HG03097 (cell line): ENCODE results near the gene PCK2.

ENCODE experiments used
- ATAC-seq: cut with Tn5 transposase; IDR thresholded peaks from one replicate; pipeline ENCODE4 v1.9.1; 2021; ENCODE audit not compliant: unreplicated experiment, low FRiP score

PCK2 gene

GRCh38 chr14:24135834-24136683, 41.9 kb downstream of the PCK2 start, which contains the start of gene PSME1:
Gene PSME1 (plus strand): TSS chr14:24136194. CDS start chr14:24136263, 69 bp downstream.
- peak; percentile 74 for ATAC-seq

DNA sequence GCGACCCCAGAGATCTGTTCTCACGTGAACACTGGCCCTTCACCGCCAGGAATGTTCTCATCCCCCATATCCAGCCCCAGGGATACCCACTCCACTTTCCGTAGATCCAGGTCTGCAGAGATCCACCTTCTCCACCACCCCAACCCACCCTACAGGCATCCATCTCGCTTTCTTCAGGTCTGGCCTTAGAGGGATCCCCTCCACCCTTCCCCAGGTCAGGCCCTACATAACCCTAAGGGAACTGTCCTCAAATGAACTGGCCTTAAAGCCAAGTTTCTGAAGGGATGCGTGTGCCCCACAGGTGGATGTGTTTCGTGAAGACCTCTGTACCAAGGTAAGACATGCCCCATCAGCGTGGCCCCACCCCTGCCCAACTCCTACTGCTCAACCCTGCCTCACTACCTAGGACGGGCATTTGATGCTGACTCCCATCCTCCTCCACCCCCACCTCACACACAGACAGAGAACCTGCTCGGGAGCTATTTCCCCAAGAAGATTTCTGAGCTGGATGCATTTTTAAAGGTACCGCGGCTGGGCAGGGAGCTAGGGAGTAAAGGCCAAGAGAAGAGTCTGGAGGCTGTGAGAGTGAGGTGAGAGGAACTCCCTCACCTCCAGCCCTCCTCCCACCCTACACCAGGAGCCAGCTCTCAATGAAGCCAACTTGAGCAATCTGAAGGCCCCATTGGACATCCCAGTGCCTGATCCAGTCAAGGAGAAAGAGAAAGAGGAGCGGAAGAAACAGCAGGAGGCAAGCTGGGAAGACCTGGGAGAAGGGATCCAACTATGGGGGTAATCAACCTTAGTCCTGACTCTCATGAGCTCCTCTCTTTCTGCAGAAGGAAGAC, 42.8 kb downstream of the PCK2 start:
- ATAC-seq = no peak

DNA sequence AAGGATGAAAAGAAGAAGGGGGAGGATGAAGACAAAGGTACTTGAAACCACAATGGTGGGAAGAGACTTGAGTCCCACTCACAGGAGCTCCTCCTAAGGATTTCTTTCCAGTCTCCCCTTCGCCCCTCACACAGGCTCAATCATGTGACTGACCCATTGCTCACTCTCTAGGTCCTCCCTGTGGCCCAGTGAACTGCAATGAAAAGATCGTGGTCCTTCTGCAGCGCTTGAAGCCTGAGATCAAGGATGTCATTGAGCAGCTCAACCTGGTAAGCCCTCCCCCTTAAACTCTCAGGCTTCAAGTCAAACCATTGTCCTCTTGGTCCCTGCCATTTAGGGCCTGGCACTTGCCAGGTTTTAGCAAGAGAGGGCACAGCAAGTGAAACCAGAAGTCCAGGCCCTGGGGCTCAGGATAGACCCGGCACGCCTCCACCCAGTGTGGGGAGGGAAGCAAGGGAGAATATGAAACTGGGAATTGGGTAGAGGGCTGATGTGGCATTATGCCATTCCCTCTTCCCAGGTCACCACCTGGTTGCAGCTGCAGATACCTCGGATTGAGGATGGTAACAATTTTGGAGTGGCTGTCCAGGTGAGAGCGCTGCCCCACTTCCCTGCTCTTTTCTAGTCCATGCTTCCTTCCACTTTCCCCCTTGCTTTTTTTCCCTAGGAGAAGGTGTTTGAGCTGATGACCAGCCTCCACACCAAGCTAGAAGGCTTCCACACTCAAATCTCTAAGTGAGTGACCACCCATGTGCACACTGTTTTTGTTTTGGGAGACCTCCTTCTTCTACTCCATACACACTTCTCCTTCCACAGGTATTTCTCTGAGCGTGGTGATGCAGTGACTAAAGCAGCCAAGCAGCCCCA, 43.7 kb downstream of the PCK2 start:
- ATAC-seq = no peak

GRCh38 chr14:24138396-24139271, 44.5 kb downstream of the PCK2 start:
- no peak for ATAC-seq

GRCh38 chr14:24139272-24139934, 45.3 kb downstream of the PCK2 start:
- no peak for ATAC-seq

- ATAC-seq = peak; percentile 72
Measured at GRCh38 chr14:24141097-24141880, 47.2 kb downstream of the PCK2 start, which contains the start of gene EMC9. Gene EMC9 (minus strand): TSS chr14:24141591. CDS start chr14:24141304, 287 bp downstream.

DNA sequence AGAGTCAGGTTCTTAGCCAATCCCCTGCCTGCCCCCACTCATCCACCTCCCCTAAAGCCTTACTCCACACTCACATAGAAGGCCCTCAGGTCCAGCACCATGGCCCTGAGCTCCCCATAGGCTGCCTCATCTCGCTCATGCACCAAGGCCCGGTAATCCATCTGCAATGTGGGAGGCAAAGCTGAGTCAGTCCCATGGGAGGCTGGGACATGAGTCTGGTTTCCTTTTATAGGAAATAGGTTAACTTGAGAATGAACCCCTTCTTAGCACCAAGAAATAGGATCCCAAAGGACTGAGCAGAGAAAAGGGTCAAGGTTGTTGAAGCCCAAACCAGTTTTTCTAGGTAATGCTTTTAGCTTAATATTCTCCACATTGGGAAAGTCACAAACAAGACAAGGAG, 49.4 kb downstream of the PCK2 start:
- no peak for ATAC-seq

- ATAC-seq = no peak
Measured at GRCh38 chr14:24144451-24144850, 50.3 kb downstream of the PCK2 start.

DNA sequence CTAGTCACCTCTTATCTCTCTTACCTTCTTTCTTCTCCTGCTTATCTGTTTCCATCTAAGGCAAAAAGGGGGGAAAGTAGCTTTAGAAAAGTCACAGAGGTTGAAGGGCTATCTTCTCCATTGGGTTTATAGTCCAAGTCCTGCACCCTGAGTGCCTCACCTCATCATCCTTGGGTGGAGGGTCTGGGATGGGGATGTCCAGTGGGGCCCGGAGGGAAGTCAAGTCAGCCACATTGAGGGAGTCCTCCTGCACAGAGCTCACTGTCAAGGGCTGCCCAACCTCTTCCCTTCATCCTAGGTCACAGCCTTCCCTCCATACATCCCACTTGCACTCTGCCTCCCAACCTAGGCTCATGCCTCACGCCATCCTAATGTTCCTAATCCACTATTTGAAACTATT, 51.1 kb downstream of the PCK2 start:
- no peak for ATAC-seq

DNA sequence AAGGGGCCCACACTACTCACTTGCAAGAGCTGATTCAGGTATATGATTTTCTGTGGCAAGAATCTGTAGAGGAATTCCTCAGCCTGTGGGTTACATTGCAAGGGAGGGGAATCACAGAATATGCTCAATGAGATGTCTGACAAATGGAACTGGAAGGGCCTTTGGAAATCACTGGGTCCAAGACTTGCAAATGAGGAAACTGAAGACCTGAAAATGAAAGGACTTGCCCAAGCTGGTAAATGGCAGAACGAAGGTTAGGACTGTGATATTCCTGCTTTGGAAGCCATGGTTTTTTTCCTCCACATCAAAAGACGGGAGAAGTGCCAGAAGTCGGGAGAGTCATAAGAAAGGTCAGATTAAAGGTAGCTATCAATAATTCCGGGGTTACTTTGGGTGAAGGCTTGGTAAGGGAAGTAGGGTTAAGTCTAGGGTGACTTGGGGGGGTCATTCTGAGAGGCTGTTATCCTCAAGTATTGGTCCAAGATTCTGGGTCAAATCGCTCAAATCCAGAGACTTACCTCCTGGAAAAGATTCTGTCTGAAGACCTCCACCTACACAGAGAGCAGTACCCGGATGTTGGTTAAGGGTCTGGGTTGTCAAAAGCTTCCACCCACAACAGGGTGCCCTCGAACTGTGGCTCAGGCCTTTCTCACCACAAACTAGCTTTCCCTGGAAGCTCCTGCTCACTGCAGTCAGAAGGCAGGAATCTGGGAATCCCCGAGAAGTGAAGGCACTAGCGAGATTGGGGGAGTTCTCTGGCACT, 51.8 kb downstream of the PCK2 start:
- ATAC-seq = no peak

DNA sequence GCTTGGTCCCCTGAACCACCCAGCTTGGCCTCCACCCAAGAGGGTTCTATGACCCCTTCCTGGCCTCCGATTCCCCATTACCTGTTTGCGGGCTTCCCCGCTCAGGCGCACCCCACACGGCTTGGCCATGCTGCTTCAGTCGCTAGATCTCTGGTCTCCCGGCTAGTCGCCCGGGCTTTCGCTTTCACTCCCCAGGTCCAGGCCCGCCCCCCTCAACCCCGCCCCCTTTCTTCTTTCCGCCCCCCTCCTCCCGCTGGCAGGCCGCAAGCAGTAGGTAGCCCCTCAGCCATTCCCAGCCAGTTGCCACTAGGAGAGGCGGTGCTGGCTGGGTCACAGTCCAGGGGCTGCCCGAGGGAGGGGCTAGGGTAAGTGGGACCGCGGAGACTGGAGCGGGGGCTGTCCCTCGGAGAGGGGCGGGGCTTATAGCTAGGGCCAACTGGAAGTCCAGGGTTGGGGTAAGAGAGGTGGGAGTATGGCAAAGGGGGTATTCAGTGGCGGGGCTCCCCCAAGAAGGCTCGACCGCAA, 52.4 kb downstream of the PCK2 start, which contains the start of gene PSME2:
TSS of gene PSME2 (minus strand) at position 158 of the 525 bp plus-strand sequence. CDS start at position 129, 29 bp downstream.
- ATAC-seq = peak; percentile 60

- peak; percentile 69 for ATAC-seq
Measured at GRCh38 chr14:24146978-24147760, 53.1 kb downstream of the PCK2 start, which contains the start of gene RNF31. Gene RNF31 (plus strand): TSS chr14:24147498. CDS start chr14:24147699, 201 bp downstream.

DNA sequence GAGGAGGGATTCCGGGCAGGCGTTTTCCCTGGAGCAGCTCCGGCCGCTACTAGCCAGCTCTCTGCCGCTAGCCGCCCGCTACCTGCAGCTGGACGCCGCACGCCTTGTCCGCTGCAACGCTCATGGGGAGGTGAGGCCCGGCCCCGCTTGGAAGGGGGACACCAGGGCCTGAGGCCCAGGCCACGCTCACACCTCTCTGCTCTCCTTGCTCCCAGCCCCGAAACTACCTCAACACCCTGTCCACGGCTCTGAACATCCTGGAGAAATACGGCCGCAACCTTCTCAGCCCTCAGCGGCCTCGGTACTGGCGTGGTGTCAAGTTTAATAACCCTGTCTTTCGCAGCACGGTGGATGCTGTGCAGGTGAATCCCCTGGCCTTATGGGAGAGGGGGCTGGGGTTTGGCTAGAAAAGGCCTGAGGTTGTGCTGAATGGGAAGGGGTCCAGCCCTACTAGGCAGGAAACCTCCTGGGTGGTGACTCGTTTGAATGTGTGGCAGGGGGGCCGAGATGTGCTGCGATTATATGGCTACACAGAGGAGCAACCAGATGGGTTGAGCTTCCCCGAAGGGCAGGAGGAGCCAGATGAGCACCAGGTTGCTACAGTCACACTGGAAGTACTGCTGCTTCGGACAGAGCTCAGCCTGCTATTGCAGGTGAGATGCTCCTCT, 53.8 kb downstream of the PCK2 start:
- ATAC-seq = no peak

GRCh38 chr14:24149302-24149969, 55.3 kb downstream of the PCK2 start:
- ATAC-seq = no peak

GRCh38 chr14:24150061-24150460, 56.0 kb downstream of the PCK2 start:
- ATAC-seq = no peak
